C1 segment of cervical spinal cord (tissue), 14 donors: ENCODE results near the gene RABGAP1.
"Not testable (repeated sequence)": the region's sequence is repeated elsewhere in the genome, so short reads cannot be mapped to it uniquely, and the experiment has no call there.

Experiments
- DNase-seq, 14 donors: peaks; one replicate each; lab custom pipeline; 2025; lab: John Stamatoyannopoulos, UW

Gene RABGAP1

GRCh38 chr9:122940749-122941581 is at the start of gene RABGAP1:
Gene RABGAP1, plus strand, starts transcription at chr9:122941020. Its CDS starts 16,040 bp downstream, at chr9:122957060.
- DNase-seq = peak; percentile 80 to 98 (median 96)

DNA sequence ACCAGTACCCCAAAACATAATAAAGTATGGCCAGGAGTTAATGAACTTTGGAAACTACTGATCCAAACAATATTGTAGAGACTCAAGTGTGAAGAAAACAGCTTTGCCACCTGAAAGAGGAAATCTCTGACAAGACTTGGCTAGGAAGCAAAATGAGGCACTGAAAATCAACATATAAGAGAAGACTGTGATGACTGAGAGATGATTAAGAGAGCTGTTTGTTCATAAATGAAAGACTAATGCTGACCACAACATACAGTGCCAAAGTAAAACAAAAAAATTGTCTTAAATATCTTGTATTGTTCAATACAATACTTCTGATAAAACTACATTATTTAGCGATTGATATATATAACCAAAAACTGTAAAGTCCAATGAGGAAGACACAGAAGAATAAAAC is 42.9 kb upstream of the RABGAP1 start:
- DNase-seq = no peak

DNA sequence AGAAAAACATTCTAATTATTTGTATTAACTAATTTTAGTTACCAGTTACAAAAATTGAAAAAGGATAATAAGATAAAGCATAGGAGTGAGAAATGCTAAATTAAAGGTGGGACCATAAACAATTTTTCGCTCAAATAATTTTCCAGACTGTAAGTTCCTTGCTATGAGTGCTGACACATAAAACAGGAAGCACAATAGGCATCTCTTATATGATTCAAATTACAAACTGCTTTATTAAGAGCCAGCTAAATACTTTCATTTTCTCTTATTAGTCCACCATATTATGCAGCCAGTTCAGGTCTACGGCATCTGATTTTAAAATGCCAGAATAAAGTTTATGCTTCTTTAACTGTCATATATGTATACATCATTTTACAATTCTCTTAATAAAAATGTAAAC is 40.0 kb upstream of the RABGAP1 start:
- no peak for DNase-seq

DNA sequence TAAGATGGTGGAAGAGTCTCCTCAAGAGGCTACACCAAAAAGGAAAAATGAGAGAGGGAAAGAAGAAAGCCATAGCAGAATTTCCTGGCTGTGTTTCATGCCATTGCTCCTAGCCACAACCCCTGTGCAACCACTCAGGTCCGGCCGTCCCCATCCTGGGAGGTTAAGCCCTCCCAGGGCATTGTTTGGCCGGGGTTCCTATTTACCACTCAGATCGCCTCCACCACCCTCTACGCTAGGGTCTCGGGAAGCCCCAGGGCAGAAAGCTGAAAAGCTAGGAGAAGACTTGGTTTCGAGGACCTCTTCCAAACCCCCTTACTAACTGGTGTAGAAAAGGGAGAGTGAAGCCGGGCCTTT is 36.4 kb upstream of the RABGAP1 start:
- DNase-seq = peak in 3 of 14 donors; percentile 36 to 70 (median 61)

GRCh38 chr9:122904823-122905710 is 35.8 kb upstream of the RABGAP1 start, which contains the start of gene RC3H2:
Gene RC3H2, minus strand, starts transcription at chr9:122905359. Its CDS starts 7,850 bp downstream, at chr9:122897509.
- peak; percentile 89 to 100 (median 98) for DNase-seq

DNA sequence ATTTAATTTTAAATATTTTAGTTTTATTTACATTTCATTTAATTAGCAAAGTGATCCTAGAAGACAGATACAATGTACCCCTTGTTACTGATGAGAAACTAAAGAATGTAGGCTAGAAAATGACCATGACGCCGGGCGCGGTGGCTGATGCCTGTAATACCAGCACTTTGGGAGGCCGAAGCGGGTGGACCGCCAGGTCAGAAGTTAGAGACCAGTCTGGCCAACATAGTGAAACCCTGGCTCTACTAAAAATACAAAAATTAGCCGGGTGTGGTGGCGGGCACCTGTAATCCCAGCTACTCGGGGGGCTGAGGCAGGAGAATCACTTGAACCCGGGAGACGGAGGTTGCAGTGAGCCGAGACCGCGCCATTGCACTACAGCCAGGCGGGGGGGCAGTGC is 34.7 kb upstream of the RABGAP1 start:
- not testable (repeated sequence) for DNase-seq

DNA sequence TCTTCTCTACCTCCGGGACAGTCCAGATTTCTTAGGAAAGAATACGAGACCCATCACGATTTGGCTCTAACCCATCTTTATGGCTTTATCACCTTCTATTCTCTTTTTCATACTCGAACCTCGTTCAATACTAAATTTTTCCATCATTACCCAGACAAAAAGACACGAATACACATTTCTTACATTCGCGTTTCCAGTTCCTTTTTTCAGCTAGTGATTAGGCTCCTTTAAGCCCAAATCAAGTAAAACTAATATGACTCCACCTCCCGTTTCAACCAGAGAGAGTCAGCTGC is 28.2 kb upstream of the RABGAP1 start:
- no peak for DNase-seq

DNA sequence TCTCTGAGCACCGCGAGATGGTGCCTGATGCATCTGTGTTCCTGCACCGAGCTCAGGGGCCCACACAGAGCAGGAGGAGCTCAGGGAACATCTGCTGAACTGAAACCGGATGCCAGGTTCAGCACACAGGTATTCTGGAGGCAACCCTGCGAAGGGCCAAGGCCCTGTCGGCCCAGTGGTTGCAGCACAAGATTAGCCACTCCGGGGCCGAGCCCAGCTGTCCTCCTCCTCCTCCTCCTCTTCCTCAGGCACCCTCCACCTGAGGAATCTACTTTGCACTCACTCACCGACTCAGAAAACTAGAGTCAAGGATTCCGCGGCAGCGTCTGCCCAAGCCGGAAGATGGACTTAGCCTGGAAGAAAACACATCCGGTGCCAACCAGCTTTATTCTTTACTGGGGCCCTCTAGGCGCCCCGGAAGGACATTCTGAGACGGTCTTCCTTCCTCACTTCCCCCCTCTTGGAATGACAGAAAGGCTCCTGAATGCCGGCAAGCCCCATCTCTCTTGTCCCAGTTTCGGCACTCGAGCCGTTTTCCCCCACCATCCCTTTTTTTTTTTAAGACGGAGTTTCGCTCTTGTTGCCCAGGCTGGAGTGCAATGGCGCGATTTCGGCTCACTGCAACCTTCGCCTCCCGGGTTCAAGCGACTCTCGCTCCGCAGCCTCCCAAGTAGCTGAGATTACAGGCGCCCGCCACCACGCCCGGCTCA is 27.7 kb upstream of the RABGAP1 start, which contains the start of gene ZBTB6:
TSS of gene ZBTB6 (minus strand) at position 360 of the 710 bp plus-strand sequence. CDS start 1,251 bp downstream, outside the sequence.
- DNase-seq = peak in 13 of 14 donors; percentile 18 to 88 (median 74)

DNA sequence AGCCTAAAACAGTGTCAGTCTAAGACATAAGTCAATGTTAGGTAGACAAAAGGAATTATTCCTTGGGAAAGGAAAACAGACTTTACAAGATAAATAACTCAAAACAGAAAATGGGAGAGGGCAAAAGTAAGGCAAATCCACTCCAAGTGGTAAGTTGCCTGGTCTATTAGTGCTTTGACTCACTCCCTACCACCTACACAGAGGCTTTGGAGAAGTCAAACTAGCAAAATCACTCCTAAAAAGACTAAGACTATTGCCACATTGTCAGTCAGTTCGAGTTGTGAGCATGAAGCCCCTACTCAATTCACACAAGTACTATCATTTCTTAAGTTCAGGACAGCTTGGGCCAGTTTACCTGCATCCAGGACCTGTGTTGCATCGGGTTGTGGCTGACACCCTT is 22.5 kb upstream of the RABGAP1 start:
- DNase-seq = no peak

DNA sequence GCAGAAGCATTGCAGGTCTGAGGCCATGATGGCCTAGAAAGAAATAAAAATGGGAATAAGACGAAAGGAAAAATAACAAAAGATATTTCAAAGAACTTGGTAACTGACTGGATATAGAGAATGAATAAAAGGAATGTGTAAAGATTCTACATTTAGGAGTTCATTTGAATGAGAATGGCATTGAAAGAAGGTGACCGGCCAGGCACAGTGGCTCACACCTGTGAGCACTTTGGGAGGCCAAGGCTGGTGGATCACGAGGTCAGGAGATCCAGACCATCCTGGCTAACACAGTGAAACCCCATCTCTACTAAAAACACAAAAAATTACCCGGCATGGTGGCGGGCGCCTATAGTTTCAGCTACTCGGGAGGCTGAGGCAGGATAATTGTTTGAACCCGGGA is 18.1 kb upstream of the RABGAP1 start:
- DNase-seq = no peak

DNA sequence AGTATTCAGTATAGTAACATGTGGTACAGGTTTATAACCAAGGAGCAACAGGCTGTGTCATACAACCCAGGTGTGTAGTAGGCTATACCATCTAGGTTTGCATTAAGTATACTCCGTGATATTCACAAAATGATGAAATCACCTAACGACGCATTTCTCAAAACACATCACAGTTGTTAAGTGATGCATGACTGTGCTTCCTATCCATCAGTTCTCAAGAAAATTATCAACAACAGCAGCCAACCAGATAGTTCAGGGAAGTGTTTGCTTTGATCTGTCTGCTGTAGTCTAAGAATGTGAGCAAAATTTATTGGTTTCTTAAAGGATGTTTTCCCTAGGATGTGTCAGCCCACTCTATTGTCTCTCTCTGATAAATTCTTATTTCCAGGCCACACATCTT is 16.9 kb upstream of the RABGAP1 start:
- no peak for DNase-seq

- DNase-seq = no peak
Measured at GRCh38 chr9:122929796-122930354, 10.9 kb upstream of the RABGAP1 start.

DNA sequence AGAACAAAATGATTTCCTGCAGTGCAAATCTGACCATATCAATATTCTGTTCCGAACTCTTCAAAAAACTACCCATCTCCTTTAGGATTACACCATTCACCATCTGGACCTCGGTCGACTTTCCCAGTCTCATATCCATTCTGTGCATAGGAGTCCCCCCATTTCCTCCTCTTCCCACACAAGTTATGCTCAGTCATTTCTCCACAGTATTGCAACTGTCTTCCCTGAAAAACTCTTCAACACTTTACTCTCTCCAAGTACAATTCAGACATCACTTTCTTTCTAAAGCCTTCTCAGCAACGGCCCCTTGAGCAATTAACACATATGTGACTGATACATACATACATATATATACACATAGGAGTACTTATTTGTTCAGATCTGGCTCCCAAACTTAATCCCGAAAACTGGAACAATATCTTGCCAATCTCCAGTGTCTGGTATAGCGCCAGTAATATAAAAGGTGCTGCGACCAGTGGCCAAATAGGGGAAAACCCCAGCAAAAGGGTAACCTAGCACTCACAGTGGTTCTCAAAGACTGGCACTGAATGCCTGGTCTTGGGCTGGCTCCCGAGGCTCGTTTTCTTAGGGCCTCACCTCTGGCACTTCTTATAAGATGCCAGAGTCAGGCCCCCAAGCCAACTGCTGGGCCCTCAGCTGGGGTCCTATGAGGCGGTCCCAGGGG is 10.1 kb upstream of the RABGAP1 start:
- peak in 1 of 14 donors; percentile 29 for DNase-seq

DNA sequence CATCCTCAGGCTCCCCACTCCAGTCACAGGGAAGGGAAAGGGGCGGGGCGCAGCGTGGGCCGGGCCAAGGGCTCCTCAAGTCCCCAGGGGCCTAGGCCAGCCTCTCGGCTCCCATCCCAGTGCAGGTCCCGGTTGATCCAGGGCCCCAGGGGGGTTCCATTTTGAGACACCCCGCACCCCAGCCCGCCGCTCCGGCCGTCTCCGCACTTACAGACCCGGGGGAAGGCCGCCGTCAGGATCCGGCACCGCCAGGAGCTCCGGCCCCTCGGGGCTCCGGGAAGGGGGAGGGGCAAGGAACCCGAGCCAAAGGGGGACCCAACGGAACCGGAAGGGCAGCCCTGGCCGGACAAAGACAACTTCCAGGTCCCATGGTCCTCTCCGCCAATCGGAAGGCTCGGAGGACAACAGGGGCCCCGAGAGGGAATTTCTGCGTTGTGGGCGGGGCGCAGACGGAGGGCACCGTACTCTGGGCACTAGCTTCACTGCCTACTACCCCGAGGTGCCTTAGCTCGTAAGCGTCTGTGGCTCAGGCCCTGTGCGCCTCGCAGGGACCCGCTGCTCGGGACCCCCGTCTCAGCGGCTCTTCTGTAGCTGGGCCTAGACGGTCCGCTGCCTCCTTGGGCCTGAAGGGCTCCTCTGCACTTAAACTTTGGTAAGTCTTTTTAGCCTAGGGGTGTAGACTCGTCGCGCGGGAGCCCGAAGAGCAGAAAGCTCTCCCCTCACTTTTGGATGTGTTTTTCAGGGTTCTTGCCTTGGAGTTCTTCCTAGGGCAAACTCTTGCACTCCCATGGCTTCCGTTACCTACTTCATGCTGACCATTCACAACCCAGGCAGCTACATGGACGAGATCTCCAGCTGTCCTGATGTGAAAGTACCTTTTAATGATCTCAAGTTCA is 9.3 kb upstream of the RABGAP1 start, which contains the start of gene ZBTB26:
TSS of gene ZBTB26 (minus strand) at position 287 of the 896 bp plus-strand sequence. CDS start 11,578 bp downstream, outside the sequence.
- DNase-seq = peak; percentile 79 to 97 (median 94)

- DNase-seq = no peak
Measured at GRCh38 chr9:122936464-122936863, 4.4 kb upstream of the RABGAP1 start.

- DNase-seq = no peak
Measured at GRCh38 chr9:122936883-122937282, 3.9 kb upstream of the RABGAP1 start.

DNA sequence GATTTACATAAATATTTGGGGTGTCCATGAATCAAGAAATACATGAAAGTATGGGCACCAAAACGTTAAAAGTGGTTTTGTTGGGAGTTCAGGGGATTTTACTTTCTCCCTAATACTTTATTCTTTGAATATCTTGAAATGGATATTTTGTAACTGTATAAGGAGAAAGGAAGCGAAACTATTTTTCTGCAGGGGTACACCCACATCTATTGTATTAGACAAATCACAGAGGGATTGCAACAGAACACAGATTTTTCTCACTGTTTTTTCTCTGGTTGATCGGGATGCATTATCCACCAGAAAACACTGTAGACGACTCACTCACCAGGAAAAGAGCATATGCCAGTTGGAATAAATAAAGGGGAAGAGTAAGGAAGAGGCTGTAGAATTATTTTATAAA is 1.2 kb upstream of the RABGAP1 start:
- no peak for DNase-seq

DNA sequence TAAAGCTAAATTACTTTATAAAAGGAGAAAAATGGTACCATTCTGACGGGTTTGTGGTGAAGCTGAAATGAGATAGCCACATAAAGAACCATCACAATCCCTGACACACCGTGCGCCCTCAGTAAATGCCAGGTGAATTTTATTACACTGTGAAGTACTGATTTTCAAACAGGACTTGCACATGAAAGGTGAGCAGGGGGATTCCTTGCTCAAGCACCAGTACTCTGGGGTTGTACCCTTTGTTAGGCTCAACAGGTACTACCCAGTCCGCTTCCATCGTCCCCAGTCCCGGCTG is 419 bp upstream of the RABGAP1 start:
- DNase-seq = no peak

- peak in 2 of 14 donors; percentile 36 to 45 for DNase-seq
Measured at GRCh38 chr9:122941582-122942234, 888 bp downstream of the RABGAP1 start.
